BE2C (cell line): ENCODE results near the gene VAV1.
"Not testable (repeated sequence)": the region's sequence is repeated elsewhere in the genome, so short reads cannot be mapped to it uniquely, and the experiment has no call there.

ENCODE experiments used
- DNase-seq: peaks from one replicate; pipeline ENCODE4 v3.0.0-alpha.2; 2020
- H3K27me3 ChIP-seq: fragments of 250-450 bp; sonication (Bioruptor Pico); 2 replicates; pipeline ENCODE4 v1.5.1; 2020; ENCODE audit warnings: mild to moderate bottlenecking
- H3K36me3 ChIP-seq: fragments of 250-450 bp; sonication (Bioruptor Pico); 2 replicates; pipeline ENCODE4 v1.5.1; 2020; ENCODE audit warnings: mild to moderate bottlenecking
- H3K4me1 ChIP-seq: fragments of 250-450 bp; sonication (Bioruptor Pico); 2 replicates; pipeline ENCODE4 v1.5.1; 2020
- H3K4me3 ChIP-seq: 2 replicates; pipeline ENCODE4 v1.5.1; 2011; ENCODE audit warnings: low read depth, low read length
- H3K9me3 ChIP-seq: fragments of 250-450 bp; sonication (Bioruptor Pico); 2 replicates; pipeline ENCODE4 v1.5.1; 2020
- TF ChIP-seq, protein P1 (sequence below): IDR thresholded peaks from 2 replicates; pipeline ENCODE4 v1.5.1; 2012; ENCODE audit warnings: mild to moderate bottlenecking, low read depth, low read length

Gene VAV1

DNA sequence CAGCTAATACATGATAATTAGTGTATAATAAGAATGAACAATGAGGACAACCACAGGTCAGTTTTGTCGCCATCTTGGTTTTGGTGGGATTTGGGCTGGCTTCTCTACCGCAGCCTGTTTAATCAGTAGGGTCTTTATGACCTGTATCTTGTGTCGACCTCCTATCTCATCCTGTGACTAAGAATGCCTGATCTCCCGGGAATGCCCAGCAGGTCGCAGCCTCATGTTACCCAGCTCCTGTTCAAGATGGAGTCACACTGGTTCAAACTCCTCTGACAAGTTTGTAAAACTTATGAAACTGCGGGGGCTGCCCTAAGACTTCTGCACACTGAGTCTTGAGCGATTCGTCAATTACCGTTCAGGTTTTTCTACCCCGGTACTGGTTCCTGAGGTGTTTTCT is 93.3 kb downstream of the VAV1 start:
- Histone ChIP-seq H3K4me3 (no peak overlapping the region), H3K36me3 (no peaks in the 10 kb centered on the region), H3K9me3 (no peaks in the 10 kb centered on the region), H3K4me1 (no peaks in the 10 kb centered on the region), H3K27me3 (no peaks in the 10 kb centered on the region)
- DNase-seq = no peak
- TF ChIP-seq, protein P1, sequence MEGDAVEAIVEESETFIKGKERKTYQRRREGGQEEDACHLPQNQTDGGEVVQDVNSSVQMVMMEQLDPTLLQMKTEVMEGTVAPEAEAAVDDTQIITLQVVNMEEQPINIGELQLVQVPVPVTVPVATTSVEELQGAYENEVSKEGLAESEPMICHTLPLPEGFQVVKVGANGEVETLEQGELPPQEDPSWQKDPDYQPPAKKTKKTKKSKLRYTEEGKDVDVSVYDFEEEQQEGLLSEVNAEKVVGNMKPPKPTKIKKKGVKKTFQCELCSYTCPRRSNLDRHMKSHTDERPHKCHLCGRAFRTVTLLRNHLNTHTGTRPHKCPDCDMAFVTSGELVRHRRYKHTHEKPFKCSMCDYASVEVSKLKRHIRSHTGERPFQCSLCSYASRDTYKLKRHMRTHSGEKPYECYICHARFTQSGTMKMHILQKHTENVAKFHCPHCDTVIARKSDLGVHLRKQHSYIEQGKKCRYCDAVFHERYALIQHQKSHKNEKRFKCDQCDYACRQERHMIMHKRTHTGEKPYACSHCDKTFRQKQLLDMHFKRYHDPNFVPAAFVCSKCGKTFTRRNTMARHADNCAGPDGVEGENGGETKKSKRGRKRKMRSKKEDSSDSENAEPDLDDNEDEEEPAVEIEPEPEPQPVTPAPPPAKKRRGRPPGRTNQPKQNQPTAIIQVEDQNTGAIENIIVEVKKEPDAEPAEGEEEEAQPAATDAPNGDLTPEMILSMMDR = no peak

DNA sequence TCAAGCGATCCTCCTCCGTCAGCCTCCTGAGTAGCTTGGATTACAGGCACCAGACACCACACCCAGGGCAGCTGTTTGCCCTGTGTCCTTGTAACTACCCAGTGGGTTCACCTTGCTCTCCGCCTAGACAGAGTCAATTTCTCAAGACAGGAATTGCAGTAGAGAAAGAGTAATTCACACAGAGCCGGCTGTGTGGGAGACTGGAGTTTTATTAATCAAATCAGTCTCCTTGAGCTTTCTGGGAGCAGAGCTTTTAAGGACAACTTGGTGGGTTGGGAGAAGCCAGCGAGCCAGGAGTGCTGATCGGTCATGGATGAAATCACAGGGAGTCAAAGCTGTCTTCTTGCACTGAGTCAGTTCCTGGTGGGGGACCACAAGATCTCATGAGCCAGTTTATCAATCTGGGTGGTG is 94.2 kb downstream of the VAV1 start:
- no peaks in the 10 kb centered on the region for H3K27me3 ChIP-seq
- no peak for DNase-seq
- no peak overlapping the region for H3K4me3 ChIP-seq
- H3K9me3 ChIP-seq = no peaks in the 10 kb centered on the region
- TF ChIP-seq, protein P1 = no peak
- H3K4me1 ChIP-seq = no peaks in the 10 kb centered on the region
- H3K36me3 ChIP-seq = no peaks in the 10 kb centered on the region

DNA sequence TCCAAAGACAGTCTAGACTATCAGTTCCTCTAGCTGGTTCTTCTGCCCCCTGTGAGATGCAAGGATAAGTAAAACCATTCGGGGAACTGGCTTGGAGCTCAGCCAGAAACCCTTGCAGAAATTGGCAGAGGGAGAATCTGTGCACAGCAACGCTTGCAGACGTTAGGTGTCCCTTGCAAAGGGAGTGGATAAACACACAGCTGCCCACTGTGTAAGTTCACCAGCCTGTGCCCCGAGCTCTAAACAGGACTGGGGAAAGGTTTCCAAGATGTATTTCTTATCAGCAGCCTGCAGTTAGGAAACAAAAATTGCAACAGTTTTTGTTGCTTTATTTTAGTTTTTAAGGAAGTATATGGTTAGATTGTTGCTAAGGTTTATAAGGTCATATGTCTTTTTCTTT is 95.8 kb downstream of the VAV1 start:
- Histone ChIP-seq H3K27me3 (no peaks in the 10 kb centered on the region), H3K4me1 (no peaks in the 10 kb centered on the region)

DNA sequence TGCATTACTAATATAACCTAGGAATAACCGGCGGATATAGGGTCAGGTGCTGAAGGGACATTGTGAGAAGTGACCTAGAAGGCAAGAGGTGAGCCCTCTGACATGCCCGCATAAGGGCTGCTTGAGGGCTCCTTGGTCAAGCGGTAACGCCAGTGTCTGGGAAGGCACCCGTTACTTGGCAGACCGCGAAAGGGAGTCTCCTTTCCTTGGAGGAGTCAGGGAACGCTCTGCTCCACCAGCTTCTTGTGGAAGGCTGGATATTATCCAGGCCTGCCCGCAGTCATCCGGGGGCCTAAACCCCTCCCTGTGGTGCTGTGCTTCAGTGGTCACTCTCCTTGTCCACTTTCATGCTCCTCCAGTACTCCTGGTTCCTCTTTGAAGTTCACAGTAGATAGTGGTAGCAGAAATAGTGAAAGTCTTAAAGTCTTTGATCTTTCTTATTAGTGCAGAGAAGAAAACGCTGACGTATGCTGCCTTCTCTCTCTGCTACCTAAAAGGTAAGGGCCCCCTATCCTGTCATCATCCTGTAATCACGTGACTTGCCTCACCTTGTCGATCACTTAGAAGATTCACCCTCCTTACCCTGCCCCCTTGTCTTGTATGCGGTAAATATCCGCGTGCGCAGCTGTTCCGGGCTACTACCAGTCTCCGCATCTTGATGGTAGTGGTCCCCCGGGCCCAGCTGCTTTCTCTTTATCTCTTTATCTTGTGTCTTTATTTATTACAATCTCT is 96.8 kb downstream of the VAV1 start:
- H3K4me1 ChIP-seq, H3K27me3 ChIP-seq, DNase-seq, H3K36me3 ChIP-seq, H3K4me3 ChIP-seq, H3K9me3 ChIP-seq: not testable (repeated sequence)

More for the DNA sequence above, 95.8 kb downstream of the VAV1 start:
- no peaks in the 10 kb centered on the region for H3K9me3 ChIP-seq
- H3K36me3 ChIP-seq = no peaks in the 10 kb centered on the region
- TF ChIP-seq, protein P1 = no peak
- no peak for DNase-seq
- no peak overlapping the region for H3K4me3 ChIP-seq

DNA sequence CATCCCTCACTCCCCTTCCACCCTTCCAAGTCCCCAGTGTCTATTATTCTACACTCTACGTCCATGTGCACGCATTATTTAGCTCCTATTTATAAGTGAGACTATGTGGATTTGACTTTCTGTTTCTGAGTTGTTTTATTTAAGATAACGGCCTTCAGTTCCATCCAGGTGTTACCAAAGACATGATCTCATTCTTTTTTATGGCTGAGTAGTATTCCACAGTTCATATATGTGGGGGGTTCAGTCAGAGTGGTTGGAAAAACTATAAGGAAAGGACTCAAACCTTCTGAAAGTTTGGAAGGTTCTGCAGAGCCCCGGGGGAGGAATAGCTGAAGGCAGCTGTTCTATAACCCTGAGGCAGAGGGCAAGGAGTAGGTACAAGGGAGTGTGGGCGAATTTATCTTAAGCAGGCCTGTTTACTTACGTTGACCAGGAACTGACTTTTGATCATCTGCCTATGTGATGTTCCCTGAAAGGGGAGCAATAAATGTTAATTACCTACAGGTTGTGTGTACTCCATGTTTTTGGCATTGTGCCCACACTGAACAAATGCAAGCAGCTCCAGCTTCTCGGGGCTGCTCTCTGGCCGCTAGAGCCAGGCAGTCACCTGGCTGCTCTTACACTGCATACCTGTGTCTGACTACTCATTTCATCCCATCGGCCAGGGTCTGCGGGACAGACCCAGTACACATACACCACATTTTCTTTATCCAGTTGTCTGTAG is 101.4 kb downstream of the VAV1 start:
- no peaks in the 10 kb centered on the region for H3K27me3 ChIP-seq
- no peak overlapping the region for H3K4me3 ChIP-seq
- no peak for DNase-seq
- no peaks in the 10 kb centered on the region for H3K36me3 ChIP-seq
- no peaks in the 10 kb centered on the region for H3K4me1 ChIP-seq
- H3K9me3 ChIP-seq = no peaks in the 10 kb centered on the region
- TF ChIP-seq, protein P1 = no peak

GRCh38 chr19:6875218-6875617 is 102.7 kb downstream of the VAV1 start:
- Histone ChIP-seq H3K4me3 (no peak overlapping the region), H3K4me1 (no peaks in the 10 kb centered on the region), H3K9me3 (no peaks in the 10 kb centered on the region), H3K36me3 (no peaks in the 10 kb centered on the region), H3K27me3 (no peaks in the 10 kb centered on the region)
- DNase-seq = no peak
- TF ChIP-seq, protein P1 = no peak
